Measurements from ENCODE around the gene CACNA1G.

CACNA1G gene

GRCh38 chr17:50607522-50608175 is 47.1 kb downstream of the CACNA1G start:
- H3K9me3 ChIP-seq (ENCODE audit: control insufficient read depth in 1 of 2, low read length in 2 of 2) = no peaks in the 10 kb centered on the region
- H3K4me1 ChIP-seq (ENCODE audit: control insufficient read depth in 1 of 2, insufficient read depth in 2 of 2, low read length in 2 of 2) = no peaks in the 10 kb centered on the region

DNA sequence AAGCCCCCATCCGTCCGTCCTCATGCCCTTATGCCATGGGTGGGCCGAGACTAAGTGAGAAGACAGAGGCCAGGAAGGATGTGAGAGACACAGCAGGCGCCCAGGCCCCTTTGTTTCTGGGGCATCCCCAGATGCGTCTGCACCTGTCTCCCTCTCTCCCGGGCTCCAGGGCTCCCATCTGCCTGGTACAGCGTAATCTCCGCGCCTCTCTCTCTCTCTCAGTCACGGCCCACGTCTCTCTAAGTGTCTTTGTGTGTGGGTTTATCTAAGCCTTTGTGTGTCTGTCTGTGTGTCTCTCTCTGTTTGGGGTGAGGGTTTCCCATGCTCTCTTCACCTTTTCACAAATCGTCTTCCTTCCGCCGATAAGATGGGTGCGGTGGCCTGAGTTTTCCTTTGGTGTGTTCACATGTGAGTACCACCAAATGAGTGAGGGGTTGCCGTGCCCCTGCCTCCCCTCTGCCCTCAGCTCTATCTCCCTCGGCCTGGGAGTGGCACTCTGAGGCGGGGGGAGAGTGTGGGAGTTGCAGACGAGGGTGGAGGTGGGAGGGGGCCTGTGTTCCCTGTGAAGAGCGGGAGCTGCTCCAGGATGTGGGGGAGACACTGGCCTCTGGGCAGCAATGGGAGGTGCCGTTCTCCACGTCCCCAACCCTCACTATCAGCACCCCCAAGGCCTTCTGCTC is 48.3 kb downstream of the CACNA1G start:
- Histone ChIP-seq H3K27me3 (ENCODE audit: control insufficient read depth in 1 of 2, insufficient read depth in 2 of 2, low read length in 2 of 2) (no peaks in the 10 kb centered on the region), H3K27ac (ENCODE audit: low read depth, low read length) (no peak overlapping the region), H3K36me3 (ENCODE audit: control insufficient read depth in 1 of 2, insufficient read depth in 2 of 2, low read length in 2 of 2) (no peaks in the 10 kb centered on the region), H3K9me3 (ENCODE audit: control insufficient read depth in 1 of 2, low read length in 2 of 2) (no peaks in the 10 kb centered on the region), H3K9ac (ENCODE audit: low read depth in 1 of 2, low read length in 2 of 2) (no peak overlapping the region), H3K4me1 (ENCODE audit: control insufficient read depth in 1 of 2, insufficient read depth in 2 of 2, low read length in 2 of 2) (no peaks in the 10 kb centered on the region), H3K4me3 (ENCODE audit: low read depth in 1 of 2, low read length in 2 of 2) (no peak overlapping the region)

More at GRCh38 chr17:50607522-50608175, 47.1 kb downstream of the CACNA1G start:
- Histone ChIP-seq H3K27ac (ENCODE audit: low read depth, low read length) (no peak overlapping the region), H3K27me3 (ENCODE audit: control insufficient read depth in 1 of 2, insufficient read depth in 2 of 2, low read length in 2 of 2) (peaks cover 0 to 5% of the 10 kb centered on the region in 2 donors), H3K4me3 (ENCODE audit: low read depth in 1 of 2, low read length in 2 of 2) (no peak overlapping the region), H3K9ac (ENCODE audit: low read depth in 1 of 2, low read length in 2 of 2) (no peak overlapping the region), H3K36me3 (ENCODE audit: control insufficient read depth in 1 of 2, insufficient read depth in 2 of 2, low read length in 2 of 2) (no peaks in the 10 kb centered on the region)

GRCh38 chr17:50609380-50610074 is 49.0 kb downstream of the CACNA1G start:
- Histone ChIP-seq H3K36me3 (ENCODE audit: control insufficient read depth in 1 of 2, insufficient read depth in 2 of 2, low read length in 2 of 2) (no peaks in the 10 kb centered on the region), H3K4me1 (ENCODE audit: control insufficient read depth in 1 of 2, insufficient read depth in 2 of 2, low read length in 2 of 2) (no peaks in the 10 kb centered on the region), H3K9me3 (ENCODE audit: control insufficient read depth in 1 of 2, low read length in 2 of 2) (no peaks in the 10 kb centered on the region), H3K9ac (ENCODE audit: low read depth in 1 of 2, low read length in 2 of 2) (no peak overlapping the region), H3K4me3 (ENCODE audit: low read depth in 1 of 2, low read length in 2 of 2) (no peak overlapping the region), H3K27me3 (ENCODE audit: control insufficient read depth in 1 of 2, insufficient read depth in 2 of 2, low read length in 2 of 2) (no peaks in the 10 kb centered on the region), H3K27ac (ENCODE audit: low read depth, low read length) (no peak overlapping the region)

DNA sequence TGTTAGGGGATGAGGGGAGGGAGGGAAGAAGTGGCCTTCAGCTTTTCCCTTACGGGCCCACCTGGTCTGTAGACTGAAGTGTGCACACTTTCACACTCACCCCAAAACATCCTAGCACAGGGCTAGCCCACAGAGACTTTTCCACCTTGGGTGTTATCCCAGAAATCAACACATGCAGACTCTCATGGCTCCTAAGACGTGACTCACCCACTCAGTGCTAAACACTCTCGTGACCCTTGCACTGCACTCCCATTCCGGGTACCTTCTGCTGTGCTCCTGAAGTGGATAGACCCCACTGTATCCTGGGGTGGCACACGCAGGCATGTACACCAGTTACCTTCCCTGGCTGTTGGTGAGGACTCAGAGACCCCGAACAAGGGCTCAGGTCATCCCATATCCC is 51.1 kb downstream of the CACNA1G start:
- Histone ChIP-seq H3K27me3 (ENCODE audit: control insufficient read depth in 1 of 2, insufficient read depth in 2 of 2, low read length in 2 of 2) (no peaks in the 10 kb centered on the region), H3K36me3 (ENCODE audit: control insufficient read depth in 1 of 2, insufficient read depth in 2 of 2, low read length in 2 of 2) (no peaks in the 10 kb centered on the region), H3K9ac (ENCODE audit: low read depth in 1 of 2, low read length in 2 of 2) (no peak overlapping the region), H3K4me3 (ENCODE audit: low read depth in 1 of 2, low read length in 2 of 2) (no peak overlapping the region), H3K9me3 (ENCODE audit: control insufficient read depth in 1 of 2, low read length in 2 of 2) (no peaks in the 10 kb centered on the region), H3K27ac (ENCODE audit: low read depth, low read length) (no peak overlapping the region), H3K4me1 (ENCODE audit: control insufficient read depth in 1 of 2, insufficient read depth in 2 of 2, low read length in 2 of 2) (no peaks in the 10 kb centered on the region)

- H3K9me3 ChIP-seq (ENCODE audit: control insufficient read depth in 1 of 2, low read length in 2 of 2) = no peaks in the 10 kb centered on the region
- H3K36me3 ChIP-seq (ENCODE audit: control insufficient read depth in 1 of 2, insufficient read depth in 2 of 2, low read length in 2 of 2) = no peaks in the 10 kb centered on the region
- H3K27ac ChIP-seq (ENCODE audit: low read depth, low read length) = no peak overlapping the region
Measured at GRCh38 chr17:50612281-50612680, 51.8 kb downstream of the CACNA1G start.

GRCh38 chr17:50613007-50613992 is 52.8 kb downstream of the CACNA1G start:
- Histone ChIP-seq H3K9me3 (ENCODE audit: control insufficient read depth in 1 of 2, low read length in 2 of 2) (no peaks in the 10 kb centered on the region), H3K4me1 (ENCODE audit: control insufficient read depth in 1 of 2, insufficient read depth in 2 of 2, low read length in 2 of 2) (no peaks in the 10 kb centered on the region), H3K27me3 (ENCODE audit: control insufficient read depth in 1 of 2, insufficient read depth in 2 of 2, low read length in 2 of 2) (no peaks in the 10 kb centered on the region), H3K4me3 (ENCODE audit: low read depth in 1 of 2, low read length in 2 of 2) (no peak overlapping the region), H3K27ac (ENCODE audit: low read depth, low read length) (no peak overlapping the region), H3K9ac (ENCODE audit: low read depth in 1 of 2, low read length in 2 of 2) (no peak overlapping the region), H3K36me3 (ENCODE audit: control insufficient read depth in 1 of 2, insufficient read depth in 2 of 2, low read length in 2 of 2) (no peaks in the 10 kb centered on the region)

More at GRCh38 chr17:50612281-50612680, 51.8 kb downstream of the CACNA1G start:
- H3K27me3 ChIP-seq (ENCODE audit: control insufficient read depth in 1 of 2, insufficient read depth in 2 of 2, low read length in 2 of 2) = no peaks in the 10 kb centered on the region
- no peak overlapping the region for H3K9ac ChIP-seq (ENCODE audit: low read depth in 1 of 2, low read length in 2 of 2)
- H3K4me1 ChIP-seq (ENCODE audit: control insufficient read depth in 1 of 2, insufficient read depth in 2 of 2, low read length in 2 of 2) = no peaks in the 10 kb centered on the region
- no peak overlapping the region for H3K4me3 ChIP-seq (ENCODE audit: low read depth in 1 of 2, low read length in 2 of 2)

- Histone ChIP-seq H3K4me1 (ENCODE audit: control insufficient read depth in 1 of 2, insufficient read depth in 2 of 2, low read length in 2 of 2) (no peaks in the 10 kb centered on the region), H3K27me3 (ENCODE audit: control insufficient read depth in 1 of 2, insufficient read depth in 2 of 2, low read length in 2 of 2) (no peaks in the 10 kb centered on the region), H3K9me3 (ENCODE audit: control insufficient read depth in 1 of 2, low read length in 2 of 2) (no peaks in the 10 kb centered on the region), H3K4me3 (ENCODE audit: low read depth in 1 of 2, low read length in 2 of 2) (no peak overlapping the region), H3K27ac (ENCODE audit: low read depth, low read length) (no peak overlapping the region), H3K9ac (ENCODE audit: low read depth in 1 of 2, low read length in 2 of 2) (no peak overlapping the region), H3K36me3 (ENCODE audit: control insufficient read depth in 1 of 2, insufficient read depth in 2 of 2, low read length in 2 of 2) (no peaks in the 10 kb centered on the region)
Measured at GRCh38 chr17:50614471-50615051, 54.0 kb downstream of the CACNA1G start.

- H3K27ac ChIP-seq (ENCODE audit: low read depth, low read length) = no peak overlapping the region
- no peaks in the 10 kb centered on the region for H3K27me3 ChIP-seq (ENCODE audit: control insufficient read depth in 1 of 2, insufficient read depth in 2 of 2, low read length in 2 of 2)
- no peak overlapping the region for H3K4me3 ChIP-seq (ENCODE audit: low read depth in 1 of 2, low read length in 2 of 2)
Measured at GRCh38 chr17:50615828-50616227, 55.3 kb downstream of the CACNA1G start.

GRCh38 chr17:50618300-50618699 is 57.8 kb downstream of the CACNA1G start:
- Histone ChIP-seq H3K9me3 (ENCODE audit: control insufficient read depth in 1 of 2, low read length in 2 of 2) (no peaks in the 10 kb centered on the region), H3K9ac (ENCODE audit: low read depth in 1 of 2, low read length in 2 of 2) (no peak overlapping the region), H3K27me3 (ENCODE audit: control insufficient read depth in 1 of 2, insufficient read depth in 2 of 2, low read length in 2 of 2) (no peaks in the 10 kb centered on the region), H3K4me1 (ENCODE audit: control insufficient read depth in 1 of 2, insufficient read depth in 2 of 2, low read length in 2 of 2) (no peaks in the 10 kb centered on the region), H3K36me3 (ENCODE audit: control insufficient read depth in 1 of 2, insufficient read depth in 2 of 2, low read length in 2 of 2) (no peaks in the 10 kb centered on the region), H3K4me3 (ENCODE audit: low read depth in 1 of 2, low read length in 2 of 2) (no peak overlapping the region), H3K27ac (ENCODE audit: low read depth, low read length) (no peak overlapping the region)

More at GRCh38 chr17:50615828-50616227, 55.3 kb downstream of the CACNA1G start:
- Histone ChIP-seq H3K36me3 (ENCODE audit: control insufficient read depth in 1 of 2, insufficient read depth in 2 of 2, low read length in 2 of 2) (no peaks in the 10 kb centered on the region), H3K4me1 (ENCODE audit: control insufficient read depth in 1 of 2, insufficient read depth in 2 of 2, low read length in 2 of 2) (no peaks in the 10 kb centered on the region), H3K9me3 (ENCODE audit: control insufficient read depth in 1 of 2, low read length in 2 of 2) (no peaks in the 10 kb centered on the region), H3K9ac (ENCODE audit: low read depth in 1 of 2, low read length in 2 of 2) (no peak overlapping the region)

Data from duodenal mucosa (tissue), 2 donors.